HG03064 (cell line): ENCODE results near the gene TGFBR2.

Source experiments
- ATAC-seq: cut with Tn5 transposase; IDR thresholded peaks from one replicate; pipeline ENCODE4 v1.9.1; 2021; ENCODE audit warnings: low read depth; ENCODE audit not compliant: unreplicated experiment

The TGFBR2 gene

DNA sequence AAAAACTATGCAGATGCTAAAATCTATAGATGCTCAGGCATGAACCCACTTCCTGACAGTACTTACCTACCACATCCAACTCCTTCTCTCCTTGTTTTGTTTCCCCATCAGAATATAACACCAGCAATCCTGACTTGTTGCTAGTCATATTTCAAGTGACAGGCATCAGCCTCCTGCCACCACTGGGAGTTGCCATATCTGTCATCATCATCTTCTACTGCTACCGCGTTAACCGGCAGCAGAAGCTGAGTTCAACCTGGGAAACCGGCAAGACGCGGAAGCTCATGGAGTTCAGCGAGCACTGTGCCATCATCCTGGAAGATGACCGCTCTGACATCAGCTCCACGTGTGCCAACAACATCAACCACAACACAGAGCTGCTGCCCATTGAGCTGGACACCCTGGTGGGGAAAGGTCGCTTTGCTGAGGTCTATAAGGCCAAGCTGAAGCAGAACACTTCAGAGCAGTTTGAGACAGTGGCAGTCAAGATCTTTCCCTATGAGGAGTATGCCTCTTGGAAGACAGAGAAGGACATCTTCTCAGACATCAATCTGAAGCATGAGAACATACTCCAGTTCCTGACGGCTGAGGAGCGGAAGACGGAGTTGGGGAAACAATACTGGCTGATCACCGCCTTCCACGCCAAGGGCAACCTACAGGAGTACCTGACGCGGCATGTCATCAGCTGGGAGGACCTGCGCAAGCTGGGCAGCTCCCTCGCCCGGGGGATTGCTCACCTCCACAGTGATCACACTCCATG lies 65.3 kb downstream of the TGFBR2 start:
- no peak for ATAC-seq

DNA sequence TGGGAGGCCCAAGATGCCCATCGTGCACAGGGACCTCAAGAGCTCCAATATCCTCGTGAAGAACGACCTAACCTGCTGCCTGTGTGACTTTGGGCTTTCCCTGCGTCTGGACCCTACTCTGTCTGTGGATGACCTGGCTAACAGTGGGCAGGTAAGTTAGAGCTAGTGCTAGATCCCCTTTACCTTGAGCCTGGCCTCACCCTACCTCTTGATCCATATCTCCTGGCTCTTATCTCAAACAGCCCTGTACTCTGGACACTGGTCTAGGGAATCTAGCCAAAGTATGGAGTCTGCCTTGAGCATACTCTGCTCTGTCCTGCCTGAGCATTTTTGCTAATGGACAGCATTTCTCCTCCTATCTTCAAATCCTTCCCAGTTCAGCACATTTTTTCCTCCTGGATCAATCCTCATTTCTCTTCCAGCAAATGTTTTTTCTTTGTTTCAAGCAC lies 65.9 kb downstream of the TGFBR2 start:
- no peak for ATAC-seq

DNA sequence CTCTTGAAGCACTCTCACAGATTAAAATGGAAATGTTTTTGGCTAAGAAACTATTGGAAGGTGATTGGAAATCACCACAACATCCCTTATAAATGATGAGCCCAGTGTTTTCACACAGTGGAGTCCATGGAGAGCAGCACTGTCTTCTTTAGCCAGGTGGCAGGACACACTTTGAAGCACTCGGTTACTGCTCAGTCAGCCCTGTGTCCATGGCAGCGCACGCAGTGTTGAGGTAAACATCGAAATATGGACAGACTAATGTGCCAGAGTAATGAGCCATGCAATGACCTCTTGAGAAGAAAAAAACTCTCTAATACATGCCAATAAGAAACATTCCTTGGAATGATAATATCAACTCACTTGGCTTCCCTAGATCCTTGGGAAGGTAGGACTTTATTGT lies 66.6 kb downstream of the TGFBR2 start:
- ATAC-seq = no peak

DNA sequence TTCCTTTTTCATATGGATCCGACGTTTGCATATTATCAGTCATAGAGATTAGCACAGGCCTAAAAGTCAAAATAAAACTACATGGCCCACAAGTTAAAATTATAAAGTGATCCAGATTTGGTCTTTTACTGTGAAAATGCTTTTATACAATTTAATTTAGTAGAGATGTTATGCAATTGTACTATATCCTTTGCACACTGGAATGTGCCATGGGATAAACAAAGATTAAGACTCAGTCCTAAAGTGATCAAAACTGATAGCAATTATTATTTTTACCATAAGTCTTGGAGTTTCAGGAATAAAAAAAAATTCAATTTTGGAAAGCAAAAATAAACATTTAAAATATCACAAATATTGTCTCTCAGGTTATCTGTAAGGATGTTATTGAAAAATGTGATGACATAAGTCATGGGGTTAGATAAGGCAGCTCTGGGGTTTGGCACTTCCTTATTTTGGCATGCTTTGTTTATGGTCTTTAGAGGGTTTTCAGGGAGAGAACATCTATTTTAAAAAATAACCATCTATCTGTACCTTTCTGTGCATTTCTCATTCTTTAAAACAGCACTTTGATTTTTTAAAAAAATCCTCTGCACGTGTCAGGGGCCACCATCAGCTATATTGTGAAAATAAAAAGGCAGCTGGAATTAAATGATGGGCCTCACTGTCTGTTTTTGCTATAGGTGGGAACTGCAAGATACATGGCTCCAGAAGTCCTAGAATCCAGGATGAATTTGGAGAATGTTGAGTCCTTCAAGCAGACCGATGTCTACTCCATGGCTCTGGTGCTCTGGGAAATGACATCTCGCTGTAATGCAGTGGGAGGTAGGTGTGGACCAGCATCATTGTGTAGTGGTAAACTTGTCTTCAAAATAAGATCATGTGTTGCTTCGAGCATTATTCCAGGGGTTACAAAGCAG lies 67.3 kb downstream of the TGFBR2 start:
- no peak for ATAC-seq

DNA sequence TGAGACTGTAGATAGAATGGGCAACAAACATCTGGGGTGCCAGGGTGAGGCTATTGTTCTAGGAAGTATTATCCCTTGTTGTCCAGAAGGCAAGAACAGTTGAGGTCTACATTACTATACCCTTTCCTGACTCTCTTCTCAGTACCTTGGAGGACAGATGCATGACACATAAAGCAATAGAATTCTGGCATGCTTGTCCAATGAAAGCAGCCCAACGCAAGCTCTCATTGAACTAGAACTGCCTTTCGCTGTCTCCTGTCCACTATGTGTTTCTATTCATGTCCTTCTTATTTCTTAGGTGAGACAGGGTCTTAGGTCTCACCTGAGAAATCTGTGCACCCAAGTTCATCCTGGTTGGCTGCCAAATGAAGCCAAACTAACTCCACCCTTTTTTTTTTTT lies 68.6 kb downstream of the TGFBR2 start:
- no peak for ATAC-seq

DNA sequence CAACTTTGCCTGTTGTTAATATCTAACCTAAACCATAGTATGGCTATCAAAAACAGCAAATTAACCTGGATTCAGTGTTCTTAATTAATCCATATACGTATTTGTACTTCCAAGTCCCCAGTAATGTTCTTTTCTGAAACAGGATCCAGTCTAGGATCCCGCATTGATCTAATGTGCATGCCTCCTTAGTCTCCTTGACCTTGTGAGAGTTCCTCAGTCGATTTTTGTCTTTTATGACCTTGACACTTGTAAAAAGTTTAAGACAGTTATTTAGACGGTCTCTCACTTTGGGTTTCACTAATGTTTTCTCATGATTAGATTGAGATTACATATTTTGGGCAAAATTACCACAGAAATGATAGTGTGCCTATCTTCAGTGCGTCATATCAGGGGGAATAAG lies 69.4 kb downstream of the TGFBR2 start:
- no peak for ATAC-seq

DNA sequence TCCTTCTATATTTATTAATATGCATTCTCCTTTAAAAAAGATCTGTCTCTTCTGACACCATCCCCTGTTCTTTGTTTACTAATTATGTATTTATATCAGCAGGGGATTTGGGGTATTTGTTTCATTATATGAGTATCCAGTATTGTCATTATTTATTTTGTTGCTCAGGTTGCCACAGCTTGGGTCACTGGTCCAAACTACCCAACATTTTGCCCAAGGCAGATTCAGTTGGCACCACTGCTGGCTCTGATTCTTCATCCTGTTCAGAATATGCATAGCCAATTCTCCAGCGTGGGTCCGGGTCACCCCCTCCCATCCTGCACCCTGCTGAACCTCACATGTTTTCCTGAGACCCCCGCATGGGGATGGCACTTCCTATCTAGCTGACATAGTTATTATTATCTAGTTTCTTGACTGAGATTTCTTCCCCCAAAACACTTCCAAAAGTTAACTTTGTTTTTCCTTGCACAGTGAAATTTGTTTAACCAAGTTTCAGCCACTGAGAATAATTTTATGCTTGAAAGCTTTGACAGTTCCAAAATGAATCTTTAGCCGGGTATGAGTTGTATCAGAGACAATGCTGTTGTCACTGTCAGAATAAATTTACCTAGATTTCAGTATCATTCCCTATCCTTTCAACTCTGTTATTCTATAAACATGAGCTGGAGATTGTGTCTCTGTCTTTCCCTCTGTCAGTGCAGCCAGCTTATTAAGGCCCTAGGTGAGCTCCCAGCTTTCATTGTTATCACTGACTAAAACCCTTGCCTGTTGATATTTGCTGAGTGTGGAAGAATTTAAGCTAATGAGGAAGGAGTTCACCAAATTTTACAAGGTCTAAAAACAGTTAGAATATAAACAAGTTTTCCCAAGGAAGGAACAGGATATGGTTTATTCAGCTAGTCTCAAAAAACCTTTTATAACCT lies 70.3 kb downstream of the TGFBR2 start:
- ATAC-seq = no peak

DNA sequence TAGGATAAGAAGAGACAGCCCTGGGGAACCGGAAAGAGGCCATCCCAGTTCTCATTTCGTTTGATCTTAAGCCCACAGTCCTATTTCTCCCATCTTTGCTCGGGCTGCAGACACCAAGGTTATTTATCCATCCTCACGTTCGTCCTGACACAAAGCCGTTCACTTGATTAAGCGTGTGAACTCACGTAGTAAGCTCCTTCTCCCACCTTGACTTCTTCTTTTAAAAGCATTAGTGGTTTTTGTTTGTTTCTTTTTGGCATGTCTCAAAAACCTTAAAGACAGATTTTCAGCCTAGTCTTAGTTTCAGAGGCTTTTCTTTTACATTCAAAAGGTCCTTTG lies 70.9 kb downstream of the TGFBR2 start:
- ATAC-seq = no peak

DNA sequence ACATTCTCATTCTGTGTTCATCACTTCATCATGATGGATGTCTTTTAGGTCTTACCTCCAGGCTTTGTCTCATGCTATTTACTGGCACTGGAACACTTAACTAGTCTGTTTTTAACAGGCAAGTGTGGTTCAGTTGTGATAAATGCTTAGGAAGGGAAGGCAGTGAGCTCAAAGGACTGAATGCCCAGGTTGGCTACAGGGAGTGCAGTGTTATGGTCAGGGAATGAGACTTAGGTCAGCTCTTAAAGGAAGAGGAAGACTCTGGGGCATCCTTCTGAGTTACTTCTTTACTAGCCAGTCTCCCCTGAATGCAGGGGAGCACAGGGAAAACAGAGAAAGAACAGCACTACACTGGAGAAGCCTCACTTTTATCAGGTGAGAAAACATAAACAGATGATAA lies 72.6 kb downstream of the TGFBR2 start:
- ATAC-seq = no peak

DNA sequence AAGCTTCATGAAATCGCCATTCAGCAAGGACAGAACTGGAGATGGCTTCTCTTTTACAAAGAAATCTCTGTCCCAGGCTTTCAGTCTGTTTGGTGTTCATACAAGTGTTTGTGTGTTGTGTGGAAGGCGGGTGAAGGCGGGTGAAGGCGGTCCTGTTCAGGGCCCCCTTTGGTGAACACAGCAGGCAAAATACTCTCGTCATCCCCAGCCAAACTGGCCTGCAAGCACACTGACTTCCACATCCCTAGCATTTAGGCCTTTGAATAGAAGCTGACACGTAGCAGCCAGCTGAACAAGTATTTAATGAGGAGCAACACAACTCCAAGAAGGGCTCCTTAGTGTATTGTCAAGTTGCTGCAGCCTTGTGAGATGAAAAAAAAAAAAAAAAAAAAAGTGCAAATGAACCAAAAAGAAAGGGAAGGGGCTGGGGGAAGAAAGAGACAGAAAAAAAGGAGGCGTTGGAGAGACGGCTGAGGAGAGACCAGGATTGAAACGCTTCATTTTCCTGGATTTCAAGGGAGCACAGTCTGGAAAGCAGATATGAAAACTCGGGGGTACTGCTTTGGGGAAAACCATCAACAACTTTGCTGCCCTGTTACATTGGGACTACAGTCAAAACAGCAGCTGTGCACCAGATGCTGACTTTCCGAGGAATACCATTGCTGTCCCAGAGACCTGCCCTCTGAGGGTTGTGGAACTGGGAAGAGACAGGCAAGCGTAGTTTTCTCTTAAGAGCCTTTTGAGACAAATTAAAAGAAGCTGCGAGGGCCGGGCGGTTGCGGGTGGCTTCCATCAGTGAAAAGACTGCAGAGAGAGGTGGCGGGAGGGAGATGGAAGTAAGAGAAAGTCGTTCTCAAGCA lies 74.6 kb downstream of the TGFBR2 start:
- ATAC-seq = no peak

DNA sequence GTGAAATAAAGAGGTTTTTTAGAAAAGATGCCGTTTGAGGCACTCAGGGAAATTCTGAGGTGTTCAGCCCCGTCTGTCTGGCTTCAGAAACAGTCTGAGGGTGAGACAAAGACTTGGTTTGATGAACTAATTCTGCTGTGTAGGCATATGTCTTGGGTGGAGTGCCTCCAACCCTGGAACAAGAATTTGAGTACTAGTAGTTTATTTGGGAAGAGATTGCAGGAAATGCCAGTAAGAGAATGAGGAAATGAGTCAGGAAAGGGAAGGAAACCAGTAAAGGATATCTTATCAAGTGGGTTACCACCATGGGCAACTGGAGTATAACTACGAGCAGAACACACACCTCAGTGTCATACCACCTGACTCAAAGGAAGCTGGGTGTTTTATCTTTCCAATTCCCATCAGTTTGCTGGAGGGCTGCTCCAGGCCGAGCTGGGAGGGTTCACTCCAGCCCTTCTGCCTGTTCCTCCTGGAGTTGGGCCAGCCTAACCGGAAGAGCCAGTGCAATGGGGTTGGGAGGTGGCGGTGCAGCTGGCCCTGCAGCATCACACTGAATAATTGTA lies 75.3 kb downstream of the TGFBR2 start:
- ATAC-seq = no peak

DNA sequence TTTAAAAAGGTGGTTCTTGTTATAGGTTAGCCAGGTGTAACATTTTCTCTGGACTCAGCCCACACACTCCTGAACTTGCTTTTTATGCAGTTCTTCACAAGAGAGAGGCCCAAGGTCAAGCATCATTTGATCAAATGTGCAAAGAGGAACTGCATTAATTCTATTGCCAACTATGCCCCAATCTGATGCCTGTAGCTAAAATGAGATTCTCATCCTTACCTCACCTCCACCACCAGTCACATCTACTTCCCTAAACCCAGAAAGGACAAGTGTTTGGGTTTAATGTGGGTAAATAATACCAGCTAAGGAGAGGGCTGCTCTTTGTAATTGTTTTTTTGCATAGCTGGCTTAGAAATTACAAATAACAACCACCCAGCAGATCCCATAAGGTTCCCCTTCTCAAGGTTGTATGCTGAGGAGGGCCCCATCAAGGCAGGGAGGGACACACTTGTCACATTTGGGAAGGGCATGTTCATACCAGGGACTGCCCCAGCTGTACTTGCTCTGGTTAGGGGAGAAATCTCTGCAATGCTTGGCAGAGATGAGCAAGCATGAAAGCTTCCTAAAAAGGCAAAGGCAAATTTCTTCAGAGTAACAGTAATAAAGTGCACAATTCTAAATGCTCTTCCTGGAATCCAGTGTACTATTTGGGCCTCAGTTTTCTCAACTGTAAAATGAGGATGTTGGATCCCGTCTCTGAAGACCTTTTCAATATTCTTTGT lies 76.2 kb downstream of the TGFBR2 start:
- no peak for ATAC-seq

DNA sequence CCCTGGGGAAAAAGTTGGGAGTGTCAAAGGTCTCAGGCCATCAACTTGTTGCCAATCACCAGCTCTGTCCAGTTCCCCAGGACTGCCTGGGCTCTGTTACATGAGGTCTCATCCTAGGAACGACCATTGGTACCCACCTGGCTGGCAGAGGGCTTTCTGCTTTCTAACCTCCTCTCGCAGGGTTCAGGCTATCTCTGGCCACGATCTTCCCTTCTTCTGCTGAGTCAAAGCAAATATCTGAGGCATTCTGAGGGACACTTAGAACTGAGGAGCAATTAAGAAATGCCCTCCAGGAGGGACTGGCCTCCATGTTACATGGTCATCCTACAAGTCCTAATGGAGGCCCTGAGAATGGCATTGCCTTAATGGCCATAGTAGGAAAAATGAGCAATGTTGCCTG lies 77.4 kb downstream of the TGFBR2 start:
- no peak for ATAC-seq

DNA sequence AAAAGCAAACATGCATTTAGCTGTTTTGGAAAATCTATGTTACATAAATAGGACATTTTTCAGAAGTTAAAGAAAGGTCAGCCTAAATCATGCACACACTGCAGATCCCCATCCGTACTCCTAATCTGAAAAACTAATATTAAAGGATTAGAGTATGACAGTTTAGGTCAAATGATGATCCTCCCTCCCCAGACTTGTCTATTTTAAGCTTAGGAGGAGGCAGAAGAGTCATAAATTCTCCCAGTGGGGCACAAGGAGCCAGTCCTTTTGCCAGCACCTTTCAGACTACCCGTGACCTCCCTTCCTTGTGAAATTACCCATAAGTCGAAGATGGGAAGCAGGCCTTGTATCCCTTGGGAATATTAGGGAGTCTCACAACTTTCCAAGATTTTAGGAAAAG lies 78.0 kb downstream of the TGFBR2 start:
- no peak for ATAC-seq

DNA sequence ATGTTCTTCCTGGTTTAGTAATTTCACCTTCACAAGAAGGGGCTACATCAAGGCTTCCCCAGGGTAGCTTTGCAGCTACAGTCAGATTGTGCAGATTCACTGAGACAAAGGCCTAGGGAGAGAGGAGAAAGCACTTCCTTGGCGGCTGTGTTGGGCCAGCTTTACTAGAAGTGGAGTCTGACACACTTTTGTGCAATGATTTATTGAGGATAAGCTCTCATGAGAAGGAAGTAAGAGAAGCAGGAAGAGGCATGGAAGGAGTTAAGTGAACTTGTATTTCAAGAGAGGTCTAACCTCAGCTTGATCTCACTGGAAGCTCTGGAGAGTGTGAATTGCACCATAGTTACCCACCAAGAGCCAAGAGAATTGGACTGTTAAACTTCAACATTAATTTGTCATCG lies 78.9 kb downstream of the TGFBR2 start:
- ATAC-seq = no peak

DNA sequence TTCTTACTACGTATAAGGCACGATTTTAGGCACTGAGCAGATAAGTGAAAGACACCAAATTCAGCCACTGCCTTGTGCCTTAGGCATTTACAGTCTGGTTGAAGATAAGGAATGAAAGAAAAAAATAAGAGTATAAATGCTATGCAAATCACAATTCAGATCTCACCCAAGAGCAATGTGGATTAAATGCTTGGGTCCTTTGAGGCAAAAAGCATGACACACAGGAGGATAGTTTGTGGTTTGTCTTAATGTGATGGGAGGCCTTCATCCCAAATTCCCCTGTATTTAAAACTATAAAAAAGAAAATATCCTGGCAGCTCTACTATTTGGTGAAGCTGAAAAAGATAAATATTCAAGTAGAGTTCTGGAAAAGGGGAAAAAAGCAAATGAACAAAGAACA lies 79.8 kb downstream of the TGFBR2 start:
- no peak for ATAC-seq

DNA sequence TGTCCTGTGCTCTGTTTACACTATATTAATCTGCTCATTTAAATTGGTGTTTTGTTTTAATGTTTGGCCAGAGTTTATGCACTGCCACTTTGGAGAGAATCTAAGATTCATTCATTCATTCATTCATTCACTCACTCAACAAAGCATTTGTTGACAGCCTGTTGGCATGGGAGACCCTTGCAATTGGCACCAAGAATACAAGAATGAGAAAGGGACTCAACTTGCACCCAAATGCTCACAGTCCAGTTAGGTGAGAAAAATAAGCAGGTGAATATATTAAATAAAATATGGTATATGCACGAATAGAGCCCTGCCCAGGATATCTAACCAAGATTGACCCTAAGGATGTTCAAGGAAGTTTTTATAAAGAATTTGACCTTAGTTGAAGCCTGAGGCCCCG lies 80.4 kb downstream of the TGFBR2 start:
- ATAC-seq = no peak

DNA sequence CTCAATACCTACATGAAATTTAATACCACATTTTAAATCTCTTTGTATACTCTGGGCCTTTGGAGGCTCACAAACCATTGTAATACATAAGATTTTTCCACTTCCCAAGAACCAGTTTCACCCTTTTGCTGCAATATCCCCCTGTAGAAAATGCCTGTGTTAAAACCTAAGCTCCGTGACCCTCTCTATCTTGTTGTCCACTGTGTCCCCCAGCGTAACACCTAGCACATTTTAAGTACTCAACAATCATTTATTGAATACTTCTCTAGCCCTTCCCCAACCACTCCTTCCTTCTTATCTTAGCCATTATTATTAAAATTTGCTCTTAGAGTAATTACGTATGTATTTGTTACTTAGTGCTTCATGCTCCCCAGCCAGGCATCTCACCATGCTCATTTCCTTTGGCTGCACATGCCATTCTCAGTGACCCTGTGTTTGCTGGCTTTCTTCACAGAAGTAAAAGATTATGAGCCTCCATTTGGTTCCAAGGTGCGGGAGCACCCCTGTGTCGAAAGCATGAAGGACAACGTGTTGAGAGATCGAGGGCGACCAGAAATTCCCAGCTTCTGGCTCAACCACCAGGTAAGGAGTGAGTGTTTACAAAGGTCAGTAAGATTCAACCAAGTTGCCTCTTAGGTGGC lies 81.6 kb downstream of the TGFBR2 start:
- no peak for ATAC-seq
